ENCODE measurements around the gene SLC9A4.

SLC9A4 gene, protein sequence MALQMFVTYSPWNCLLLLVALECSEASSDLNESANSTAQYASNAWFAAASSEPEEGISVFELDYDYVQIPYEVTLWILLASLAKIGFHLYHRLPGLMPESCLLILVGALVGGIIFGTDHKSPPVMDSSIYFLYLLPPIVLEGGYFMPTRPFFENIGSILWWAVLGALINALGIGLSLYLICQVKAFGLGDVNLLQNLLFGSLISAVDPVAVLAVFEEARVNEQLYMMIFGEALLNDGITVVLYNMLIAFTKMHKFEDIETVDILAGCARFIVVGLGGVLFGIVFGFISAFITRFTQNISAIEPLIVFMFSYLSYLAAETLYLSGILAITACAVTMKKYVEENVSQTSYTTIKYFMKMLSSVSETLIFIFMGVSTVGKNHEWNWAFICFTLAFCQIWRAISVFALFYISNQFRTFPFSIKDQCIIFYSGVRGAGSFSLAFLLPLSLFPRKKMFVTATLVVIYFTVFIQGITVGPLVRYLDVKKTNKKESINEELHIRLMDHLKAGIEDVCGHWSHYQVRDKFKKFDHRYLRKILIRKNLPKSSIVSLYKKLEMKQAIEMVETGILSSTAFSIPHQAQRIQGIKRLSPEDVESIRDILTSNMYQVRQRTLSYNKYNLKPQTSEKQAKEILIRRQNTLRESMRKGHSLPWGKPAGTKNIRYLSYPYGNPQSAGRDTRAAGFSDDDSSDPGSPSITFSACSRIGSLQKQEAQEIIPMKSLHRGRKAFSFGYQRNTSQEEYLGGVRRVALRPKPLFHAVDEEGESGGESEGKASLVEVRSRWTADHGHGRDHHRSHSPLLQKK

DNA sequence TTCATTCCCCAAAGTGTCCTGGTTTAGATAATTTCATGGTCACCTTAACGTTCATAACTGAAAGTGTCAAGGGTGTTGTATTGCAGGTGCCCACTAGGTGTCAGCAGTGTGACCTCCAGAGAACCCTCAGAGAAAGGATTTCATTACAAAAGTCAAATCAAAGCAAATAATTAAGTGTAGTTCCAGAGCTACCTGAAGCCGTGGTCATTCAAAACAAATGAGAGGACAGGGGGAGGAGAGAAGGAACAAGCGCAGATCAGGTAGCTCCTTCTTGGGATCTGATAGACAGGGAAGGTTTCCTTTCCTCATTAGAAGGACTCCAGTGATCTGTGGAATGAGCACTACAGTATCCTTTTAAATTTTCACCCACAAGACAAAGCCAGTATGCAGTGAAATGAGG lies at the start of gene SLC9A4:
Gene SLC9A4, plus strand, starts transcription at position 207 of the 400 bp plus-strand sequence. CDS start 534 bp downstream, outside the sequence.
- DNase-seq = peak; percentile 6

DNA sequence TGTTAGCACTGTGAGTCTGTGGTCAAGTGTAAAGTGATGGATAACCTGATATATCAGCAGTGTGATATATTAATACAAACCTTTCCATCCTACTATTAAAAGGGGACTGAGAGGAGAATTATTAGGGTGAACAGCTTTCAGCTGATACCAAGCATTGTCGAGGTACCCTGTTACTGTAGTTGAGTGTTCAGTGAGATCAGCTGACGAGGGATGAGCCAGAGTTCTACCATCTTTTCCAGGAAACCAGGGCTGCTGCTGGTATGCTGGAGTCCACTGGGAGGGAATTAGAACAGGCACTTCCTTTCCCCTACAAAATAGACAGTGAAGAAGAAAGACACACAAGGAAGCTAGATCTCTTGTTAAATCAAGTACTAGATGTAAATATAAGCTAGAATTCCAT lies 49.7 kb upstream of the SLC9A4 start:
- no peak for DNase-seq

DNA sequence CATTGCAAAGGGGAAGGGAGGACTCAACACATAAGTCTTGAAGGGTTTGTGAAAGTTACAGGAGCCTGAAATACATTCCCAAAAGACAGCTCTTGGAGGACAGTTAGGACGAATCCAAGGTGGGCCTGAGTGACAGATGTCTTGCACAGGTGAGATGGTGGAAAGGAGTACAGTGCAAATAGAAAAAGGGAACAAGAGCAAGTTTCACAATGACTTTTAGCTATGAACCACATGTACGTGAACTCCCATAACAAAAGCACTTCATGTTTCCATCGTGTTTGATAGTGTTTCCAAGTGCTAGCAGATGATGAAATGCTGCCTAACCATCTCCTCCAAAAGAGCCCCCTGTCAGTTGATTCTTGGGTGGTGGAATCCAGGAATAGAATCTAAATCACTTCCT lies 48.3 kb upstream of the SLC9A4 start:
- no peak for DNase-seq

DNA sequence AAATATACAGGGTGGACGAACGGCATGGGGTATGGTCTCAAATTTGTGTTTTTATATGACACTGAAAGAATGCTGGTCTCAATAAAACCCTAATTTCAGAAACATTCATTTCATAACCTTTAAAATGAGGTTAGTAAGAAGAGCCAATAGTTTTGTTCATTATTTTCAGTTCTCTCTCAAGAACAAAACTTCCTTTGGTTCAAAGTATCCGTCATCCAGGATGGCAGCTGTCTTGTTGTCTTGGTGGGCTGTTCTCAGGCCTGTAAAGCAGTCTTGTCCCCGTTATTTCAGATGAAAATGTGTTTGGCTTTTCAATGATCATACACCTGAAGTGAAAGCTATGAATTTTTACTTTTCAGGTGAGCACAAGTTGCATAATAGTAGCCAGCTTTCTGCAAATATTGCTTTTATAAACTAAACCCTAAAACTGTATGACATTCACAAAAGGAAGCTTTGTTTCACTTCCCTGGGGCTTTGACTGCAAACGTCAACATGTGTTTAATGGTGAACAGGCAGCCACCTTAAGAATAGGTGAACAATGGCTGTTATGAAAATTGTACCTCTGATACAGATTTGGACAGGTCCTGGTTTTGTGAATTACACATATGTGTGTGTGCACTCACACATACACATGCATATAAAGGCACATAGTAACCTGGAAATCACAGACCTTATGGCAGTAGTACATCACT lies 47.4 kb upstream of the SLC9A4 start:
- DNase-seq = no peak

- DNase-seq = no peak
Observed at GRCh38 chr2:102427249-102427648, 45.8 kb upstream of the SLC9A4 start.

DNA sequence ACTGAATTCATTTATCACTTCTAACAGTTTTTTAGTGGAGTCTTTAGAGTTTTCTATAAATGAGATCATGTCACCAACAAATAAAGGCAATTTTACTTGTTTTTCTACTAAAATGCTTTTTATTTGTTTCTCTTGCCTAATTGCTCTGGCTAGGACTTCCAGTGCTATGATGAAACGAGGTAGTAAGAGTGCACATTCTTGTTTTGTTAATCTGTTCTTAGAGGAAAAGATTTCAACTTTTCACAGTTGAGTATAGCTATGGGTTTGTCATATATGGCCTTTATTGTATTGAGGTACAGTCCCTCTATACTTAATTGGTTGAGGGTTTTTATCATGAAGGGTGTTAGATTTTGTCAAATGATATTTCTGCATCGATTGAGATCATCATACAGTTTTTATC lies 44.5 kb upstream of the SLC9A4 start:
- DNase-seq = no peak

GRCh38 chr2:102432386-102432785 lies 40.6 kb upstream of the SLC9A4 start:
- no peak for DNase-seq

DNA sequence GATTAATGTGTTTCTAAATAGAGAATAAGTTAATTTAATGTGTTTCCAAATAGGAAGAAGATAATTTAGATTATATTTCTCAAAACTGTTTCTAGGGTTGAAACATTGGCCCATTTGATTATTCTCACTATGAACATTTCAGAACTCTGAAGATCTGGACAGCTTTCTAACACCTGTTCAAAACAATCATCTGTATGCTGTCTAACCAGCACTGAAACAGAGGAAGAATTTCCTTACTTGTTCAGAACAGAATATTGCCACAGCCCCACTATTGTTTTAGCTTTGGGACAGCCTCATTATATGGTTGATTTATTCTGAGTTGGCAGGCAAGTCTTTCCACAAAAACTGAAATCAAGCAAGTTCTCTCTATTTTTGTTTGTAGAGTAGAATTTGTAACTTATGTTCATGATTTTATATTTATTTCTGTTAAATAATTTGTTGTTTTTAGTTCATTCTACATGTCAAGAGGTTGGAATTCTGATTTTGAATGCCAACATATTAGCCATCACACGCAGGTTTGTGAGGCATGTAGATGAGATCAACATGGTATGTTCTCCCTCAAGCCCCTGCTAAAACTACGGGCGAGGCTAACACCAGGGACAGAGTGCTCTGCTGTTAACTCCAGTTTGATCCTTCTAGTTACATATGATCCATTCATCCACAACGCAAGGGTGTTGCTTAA lies 38.9 kb upstream of the SLC9A4 start:
- DNase-seq = no peak

GRCh38 chr2:102434655-102435381 lies 38.2 kb upstream of the SLC9A4 start:
- no peak for DNase-seq

GRCh38 chr2:102435741-102436140 lies 37.3 kb upstream of the SLC9A4 start:
- DNase-seq = no peak

DNA sequence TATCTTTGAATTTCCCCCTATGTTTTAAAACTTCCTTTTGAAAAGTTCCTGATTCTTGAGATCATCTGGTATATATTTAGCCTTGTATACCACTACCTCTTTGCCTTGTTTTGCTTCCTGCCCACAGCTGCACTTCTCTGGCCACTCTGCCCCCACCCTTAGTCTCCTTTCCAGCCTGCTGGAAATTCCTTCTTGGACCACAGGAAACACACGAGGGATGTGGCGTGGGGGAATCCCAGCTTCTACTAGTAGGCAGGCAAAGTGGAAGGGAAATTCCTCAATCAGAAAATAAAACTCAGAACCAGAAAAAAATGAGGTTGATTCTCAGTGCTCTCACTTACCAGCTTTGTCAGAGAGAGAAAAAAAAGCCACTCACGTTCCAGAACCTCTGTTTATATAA lies 36.7 kb upstream of the SLC9A4 start:
- no peak for DNase-seq

DNA sequence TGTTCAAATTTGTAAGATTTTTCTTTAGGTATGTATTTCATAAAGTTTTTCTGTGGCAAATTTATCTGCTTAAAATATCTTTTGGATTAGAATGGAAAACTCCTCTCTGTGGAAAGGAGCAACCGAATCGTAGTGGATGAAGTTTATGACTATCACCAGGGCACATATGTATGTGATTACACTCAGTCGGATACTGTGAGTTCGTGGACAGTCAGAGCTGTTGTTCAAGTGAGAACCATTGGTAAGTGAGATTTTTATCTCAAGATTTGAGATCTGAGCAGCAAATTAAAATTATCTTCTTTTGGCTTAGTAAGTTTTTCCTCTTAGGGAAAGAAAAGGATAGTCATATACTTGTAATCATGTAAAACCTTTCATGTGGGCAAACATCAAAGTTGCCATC lies 35.9 kb upstream of the SLC9A4 start:
- no peak for DNase-seq

GRCh38 chr2:102438111-102438510 lies 34.9 kb upstream of the SLC9A4 start:
- DNase-seq = no peak

- no peak for DNase-seq
Observed at GRCh38 chr2:102438578-102438977, 34.4 kb upstream of the SLC9A4 start.

DNA sequence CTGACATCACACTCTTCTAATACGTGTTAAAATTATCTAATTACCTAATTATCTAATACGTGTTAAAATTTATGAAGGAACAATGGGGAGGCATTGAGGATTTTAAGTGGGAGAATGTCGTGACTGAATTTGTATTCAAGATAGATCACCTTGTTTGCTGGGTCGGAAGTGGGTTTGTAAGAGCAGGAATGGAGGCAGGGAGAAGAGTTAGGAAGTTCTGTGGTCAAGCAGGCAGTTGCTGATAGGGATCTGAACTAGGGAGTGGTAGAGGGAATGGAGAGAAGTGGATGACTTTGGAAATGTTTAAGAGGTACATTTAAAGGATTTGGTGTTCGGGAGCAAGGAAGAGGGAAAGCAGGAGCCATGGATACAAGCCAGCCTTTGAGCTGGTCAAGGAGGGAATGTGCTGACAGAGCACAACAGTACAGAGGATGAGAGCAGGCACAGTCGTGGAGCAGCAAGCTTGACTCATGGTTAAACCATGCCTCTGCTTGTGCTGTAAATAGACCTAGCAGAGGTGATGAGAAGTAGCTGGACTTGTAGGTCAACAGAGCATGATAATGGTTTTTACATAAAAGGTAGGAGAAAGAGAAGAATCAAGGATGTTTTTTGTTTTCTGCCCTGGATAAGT lies 33.8 kb upstream of the SLC9A4 start:
- no peak for DNase-seq

- DNase-seq = peak; percentile 5
Observed at GRCh38 chr2:102442967-102443828, 29.8 kb upstream of the SLC9A4 start.

GRCh38 chr2:102444233-102444632 lies 28.8 kb upstream of the SLC9A4 start:
- DNase-seq = no peak

- DNase-seq = no peak
Observed at GRCh38 chr2:102446936-102447335, 26.1 kb upstream of the SLC9A4 start.

GRCh38 chr2:102449370-102449974 lies 23.6 kb upstream of the SLC9A4 start:
- DNase-seq = peak; percentile 19

DNA sequence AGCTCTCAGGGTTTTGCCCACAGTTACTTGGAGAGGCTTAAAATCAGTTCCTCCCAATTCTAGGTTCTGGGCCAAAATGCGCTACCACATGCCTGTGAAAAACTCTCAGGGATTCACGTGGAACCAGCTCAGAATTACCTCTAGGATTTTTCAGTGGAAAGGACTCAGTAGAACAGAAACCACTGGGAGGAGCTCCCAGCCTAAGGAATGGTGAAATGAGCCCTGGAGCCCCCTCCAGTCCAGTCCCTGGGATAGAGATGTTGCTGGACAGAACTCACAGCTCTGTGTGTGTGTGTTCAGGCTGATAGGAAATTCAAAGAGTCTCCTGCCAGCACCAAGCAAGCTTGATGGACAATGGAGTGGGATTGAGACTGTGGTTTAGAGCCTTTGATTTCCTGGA lies 21.1 kb upstream of the SLC9A4 start:
- DNase-seq = no peak

Data from GDM1 (cell line).